HUDEP-2 (cell line): ENCODE results near the gene RACGAP1.

Source experiments
- DNase-seq, 76 experiments: peaks; one replicate each; lab custom pipeline; 2025; ENCODE audit not compliant: unreplicated experiment in 76 of 76; lab: John Stamatoyannopoulos, UW

The RACGAP1 gene

GRCh38 chr12:49946497-49946896 is 78.8 kb downstream of the RACGAP1 start:
- no peak for DNase-seq

GRCh38 chr12:49946086-49946485 is 79.2 kb downstream of the RACGAP1 start:
- DNase-seq: no peak

GRCh38 chr12:49945394-49946080 is 79.8 kb downstream of the RACGAP1 start:
- peak in 63 of 76 experiments; percentile 9 to 79 (median 53) for DNase-seq

GRCh38 chr12:49944718-49945117 is 80.6 kb downstream of the RACGAP1 start:
- no peak for DNase-seq

- no peak for DNase-seq
These were observed 81.2 kb downstream of the RACGAP1 start for GRCh38 chr12:49944046-49944445.

GRCh38 chr12:49943625-49943960 is 81.7 kb downstream of the RACGAP1 start:
- no peak for DNase-seq

- DNase-seq: no peak
These were observed 82.2 kb downstream of the RACGAP1 start for GRCh38 chr12:49942921-49943624.

- no peak for DNase-seq
These were observed 82.8 kb downstream of the RACGAP1 start for GRCh38 chr12:49942512-49942893.

GRCh38 chr12:49941556-49942511 is 83.5 kb downstream of the RACGAP1 start:
- DNase-seq: no peak

GRCh38 chr12:49939707-49940106 is 85.6 kb downstream of the RACGAP1 start:
- DNase-seq: no peak

- no peak for DNase-seq
These were observed 86.0 kb downstream of the RACGAP1 start for GRCh38 chr12:49939307-49939706.
